Mesodermal cell (in vitro differentiated cells): ENCODE measurements around the gene POF1B.
A peak's percentile ranks its signal among the peaks of the same experiment; 100 is the strongest.
"Not testable (repeated sequence)": the region's sequence is repeated elsewhere in the genome, so short reads cannot be mapped to it uniquely, and the experiment has no call there.

Experiments used
- H3K27ac ChIP-seq: 2 replicates; pipeline ENCODE4 v1.7.0; 2013; ENCODE audit warnings: mild to moderate bottlenecking, low read depth, low read length, moderate library complexity; ENCODE audit not compliant: severe bottlenecking
- H3K36me3 ChIP-seq: 2 replicates; pipeline ENCODE4 v1.7.1; 2013; ENCODE audit warnings: mild to moderate bottlenecking, low read length, moderate library complexity; ENCODE audit not compliant: control insufficient read depth, insufficient read depth
- H3K4me1 ChIP-seq: one replicate; pipeline ENCODE4 v1.7.1; 2013; ENCODE audit warnings: mild to moderate bottlenecking, low read length; ENCODE audit not compliant: insufficient read depth, control insufficient read depth, poor library complexity, severe bottlenecking
- H3K4me3 ChIP-seq: 2 replicates; pipeline ENCODE4 v1.7.0; 2013; ENCODE audit warnings: low read length, control low read depth, mild to moderate bottlenecking; ENCODE audit not compliant: insufficient read depth, poor library complexity, severe bottlenecking; ENCODE audit errors: extremely low read depth
- H3K9me3 ChIP-seq: 2 replicates; pipeline ENCODE4 v1.7.1; 2013; ENCODE audit warnings: mild to moderate bottlenecking, low read length, moderate library complexity; ENCODE audit not compliant: control insufficient read depth
- WGBS, 2 experiments: methylation state at CpG; one replicate each; pipeline ENCODE4 v1.1.5; 2013; ENCODE audit warnings: missing lambda C conversion rate in 2 of 2; ENCODE audit not compliant: insufficient coverage in 2 of 2; 5-methylcytosine and 5-hydroxymethylcytosine counted together

POF1B gene

GRCh38 chrX:85345523-85345922 lies 33.9 kb downstream of the POF1B start:
- Histone ChIP-seq H3K4me3 (no peak overlapping the region), H3K27ac (no peak overlapping the region), H3K36me3 (no peaks in the 10 kb centered on the region), H3K4me1 (no peaks in the 10 kb centered on the region), H3K9me3 (no peaks in the 10 kb centered on the region)
- no CpG with 5 or more reads among the region's 2 CpGs for WGBS, 2 experiments

DNA sequence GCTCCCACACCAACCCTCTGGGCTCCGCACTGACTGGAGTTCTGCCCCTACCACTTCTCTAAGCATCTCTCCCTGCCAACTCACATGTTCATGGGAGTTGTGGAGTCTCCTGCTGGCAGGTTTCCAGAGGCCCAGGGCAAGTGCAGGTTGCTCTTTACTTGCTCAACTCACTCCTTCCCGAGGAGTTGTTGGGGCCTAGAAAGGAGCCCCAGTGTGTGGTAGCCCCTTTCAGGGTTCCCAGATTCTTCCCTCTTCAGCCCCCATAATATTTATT lies 52.5 kb downstream of the POF1B start:
- 100% methylated on average over 1 of the region's 2 CpGs; no CpG with 5 or more reads in 1 of the 2 experiments for WGBS, 2 experiments
- Histone ChIP-seq H3K27ac (no peak overlapping the region), H3K4me1 (no peaks in the 10 kb centered on the region), H3K9me3 (no peaks in the 10 kb centered on the region), H3K4me3 (no peak overlapping the region), H3K36me3 (no peaks in the 10 kb centered on the region)

- Histone ChIP-seq H3K27ac (no peak overlapping the region), H3K36me3 (no peaks in the 10 kb centered on the region), H3K4me3 (no peak overlapping the region), H3K4me1 (no peaks in the 10 kb centered on the region), H3K9me3 (no peaks in the 10 kb centered on the region)
- WGBS, 2 experiments: 93 to 98% methylated on average over 10 to 13 of the region's 29 CpGs
Measured at GRCh38 chrX:85326234-85327059, 53.0 kb downstream of the POF1B start.

- H3K27ac ChIP-seq, H3K9me3 ChIP-seq, H3K4me1 ChIP-seq, H3K4me3 ChIP-seq, H3K36me3 ChIP-seq: not testable (repeated sequence)
- no CpG with 5 or more reads among the region's 2 CpGs for WGBS, 2 experiments
Measured at GRCh38 chrX:85311348-85311747, 68.1 kb downstream of the POF1B start.

DNA sequence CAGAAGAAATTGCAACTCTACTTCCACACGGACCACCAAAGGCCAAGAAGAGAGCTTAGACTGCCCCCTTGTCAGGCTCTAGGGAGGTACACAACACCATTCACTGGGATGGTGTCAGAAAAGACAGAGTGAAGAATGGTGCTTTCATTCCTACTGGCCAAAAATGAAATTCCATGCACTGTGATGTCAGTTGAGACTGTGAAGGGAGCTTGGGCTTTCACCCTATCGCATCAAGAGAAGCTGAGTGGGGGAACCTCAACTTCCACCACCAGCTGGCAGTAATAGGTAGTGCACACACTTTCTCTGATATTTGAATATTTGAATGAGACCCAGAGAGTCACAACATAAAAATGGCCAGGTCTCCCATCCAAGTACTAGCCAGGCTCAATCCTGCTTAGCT lies 69.7 kb downstream of the POF1B start:
- Histone ChIP-seq H3K36me3 (no peaks in the 10 kb centered on the region), H3K9me3 (no peaks in the 10 kb centered on the region), H3K27ac (no peak overlapping the region), H3K4me1 (no peaks in the 10 kb centered on the region), H3K4me3 (no peak overlapping the region)
- 100% methylated on average over 1 of the region's 2 CpGs; no CpG with 5 or more reads in 1 of the 2 experiments for WGBS, 2 experiments

DNA sequence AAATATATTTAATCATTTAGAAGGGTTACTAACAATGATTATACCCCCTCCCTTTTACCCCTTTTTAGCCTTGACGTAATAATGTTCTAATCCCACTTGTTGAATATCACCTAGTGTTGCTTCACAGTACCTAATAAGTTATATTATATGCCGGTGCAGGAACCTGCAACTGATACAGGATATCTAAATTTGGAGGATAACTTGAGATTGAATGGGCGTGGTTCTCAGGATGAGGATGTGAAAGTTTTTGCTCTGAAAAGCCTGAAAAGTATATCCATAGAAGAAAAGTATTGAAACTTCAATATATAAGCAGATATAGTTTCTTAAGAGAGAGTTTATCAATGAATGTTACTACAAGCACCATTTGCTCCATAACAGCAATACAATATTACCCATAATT lies 75.9 kb downstream of the POF1B start:
- no peaks in the 10 kb centered on the region for H3K36me3 ChIP-seq
- no peak overlapping the region for H3K4me3 ChIP-seq
- no peaks in the 10 kb centered on the region for H3K9me3 ChIP-seq
- H3K27ac ChIP-seq: no peak overlapping the region
- no CpG with 5 or more reads among the region's 3 CpGs for WGBS, 2 experiments
- H3K4me1 ChIP-seq: no peaks in the 10 kb centered on the region

DNA sequence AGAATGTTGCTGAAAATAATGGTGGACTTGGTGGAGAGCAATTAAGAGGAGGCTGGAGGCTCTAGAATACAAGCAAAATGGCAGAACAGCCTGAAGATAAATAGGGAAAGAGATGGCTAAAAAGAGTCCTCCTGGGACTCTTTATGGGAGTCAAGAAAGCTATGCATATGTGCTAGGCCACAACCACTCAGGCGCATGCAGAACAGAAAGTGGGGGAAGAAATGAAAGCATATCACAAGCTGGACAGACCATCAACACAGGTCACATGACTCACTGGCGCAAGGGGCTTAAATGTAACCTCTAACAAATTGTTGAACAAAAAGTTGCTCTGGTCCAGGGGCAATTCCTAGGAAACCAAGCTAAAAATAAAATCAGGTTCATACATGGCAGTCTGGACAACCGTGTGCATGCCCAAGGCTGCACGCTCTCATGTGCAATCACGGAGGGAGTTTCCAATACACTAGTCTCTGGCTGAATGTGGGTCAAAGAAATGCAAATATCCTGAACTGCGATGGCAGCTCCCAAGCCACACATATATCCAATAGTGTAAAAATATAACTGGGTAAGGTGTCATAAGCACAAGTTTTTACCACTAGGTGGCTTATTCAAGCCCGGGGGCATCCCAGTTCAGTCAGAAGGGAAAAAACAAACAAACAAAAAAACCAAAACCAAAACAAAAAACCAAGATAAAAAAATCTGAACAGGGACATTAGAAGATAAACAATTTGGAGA lies 90.3 kb downstream of the POF1B start:
- Histone ChIP-seq H3K9me3 (no peaks in the 10 kb centered on the region), H3K27ac (no peak overlapping the region), H3K36me3 (no peaks in the 10 kb centered on the region), H3K4me3 (no peak overlapping the region), H3K4me1 (no peaks in the 10 kb centered on the region)
- 73 to 100% methylated on average over 1 to 2 of the region's 7 CpGs for WGBS, 2 experiments

DNA sequence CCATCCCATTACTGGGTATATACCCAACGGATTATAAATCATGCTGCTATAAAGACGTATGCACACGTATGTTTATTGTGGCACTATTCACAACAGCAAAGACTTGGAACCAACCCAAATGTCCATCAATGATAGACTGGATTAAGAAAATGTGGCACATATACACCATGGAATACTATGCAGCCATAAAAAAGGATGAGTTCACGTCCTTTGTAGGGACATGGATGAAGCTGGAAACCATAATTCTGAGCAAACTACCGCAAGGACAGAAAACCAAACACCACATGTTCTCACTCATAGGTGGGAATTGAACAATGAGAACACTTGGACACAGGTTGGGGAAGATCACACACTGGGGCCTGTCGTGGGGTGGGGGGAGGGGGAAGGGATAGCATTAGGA lies 94.2 kb downstream of the POF1B start:
- not testable (repeated sequence) for H3K4me1 ChIP-seq, H3K36me3 ChIP-seq, H3K4me3 ChIP-seq, H3K27ac ChIP-seq, H3K9me3 ChIP-seq
- WGBS, 2 experiments: no CpG with 5 or more reads among the region's 6 CpGs

DNA sequence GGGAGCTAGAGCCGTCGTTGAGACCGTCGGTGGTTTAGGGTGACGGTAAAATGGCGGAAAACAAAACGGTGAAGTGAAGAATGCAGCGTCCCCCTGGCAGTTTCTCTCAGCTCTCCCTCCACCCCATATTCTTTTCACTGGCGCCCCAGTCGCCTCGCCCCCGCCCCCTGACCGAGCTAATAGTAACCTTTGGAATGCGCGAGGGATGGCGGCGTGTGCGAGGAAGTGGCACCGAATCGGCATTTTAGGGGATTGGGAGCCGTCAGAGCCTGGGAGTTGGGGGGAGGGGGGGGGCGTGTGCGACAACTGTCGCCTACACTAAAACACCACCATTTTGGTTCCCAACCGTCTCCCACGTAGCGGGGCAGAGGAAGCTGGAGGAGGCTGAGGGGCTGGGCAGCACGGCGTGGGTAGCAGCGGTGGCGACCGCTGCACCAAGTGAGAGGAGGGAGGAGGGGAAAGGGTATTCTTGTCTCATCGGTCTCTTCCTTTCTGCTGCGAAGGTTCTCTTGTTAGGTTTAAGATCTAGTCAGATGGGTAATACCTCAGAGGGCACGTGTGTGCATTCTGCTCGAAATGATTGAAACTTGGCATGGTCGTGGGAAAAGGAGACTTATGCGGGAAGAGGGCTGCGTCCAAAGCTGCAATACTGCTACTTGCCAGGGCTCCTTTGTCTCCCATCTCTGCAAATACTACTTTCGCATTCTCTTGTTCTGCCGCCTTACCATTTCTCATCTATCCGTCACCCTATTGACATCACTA lies 134.8 kb downstream of the POF1B start:
- peak overlapping the region; percentile 63 for H3K4me3 ChIP-seq
- peak overlapping the region; percentile 97 for H3K27ac ChIP-seq
- peaks cover 3% of the 10 kb centered on the region for H3K36me3 ChIP-seq
- no peaks in the 10 kb centered on the region for H3K4me1 ChIP-seq
- H3K9me3 ChIP-seq: no peaks in the 10 kb centered on the region
- WGBS, 2 experiments: no CpG with 5 or more reads among the region's 42 CpGs

- 0% methylated on average over 5 to 6 of the region's 65 CpGs for WGBS, 2 experiments
- no peaks in the 10 kb centered on the region for H3K9me3 ChIP-seq
- H3K4me3 ChIP-seq: peak within 1 kb of the TSS; percentile 63
- H3K27ac ChIP-seq: peak within 1 kb of the TSS; percentile 97
- no peaks in the 10 kb centered on the region for H3K4me1 ChIP-seq
- peaks cover 3% of the 10 kb centered on the region for H3K36me3 ChIP-seq
Measured at GRCh38 chrX:85243761-85244449, 135.6 kb downstream of the POF1B start, which contains the start of the genes SATL1 and ZNF711. Gene SATL1, minus strand, starts transcription at chrX:85243779. Its CDS starts 134,811 bp downstream, at chrX:85108968. Gene ZNF711, plus strand, starts transcription at chrX:85243991. Its CDS starts 3,582 bp downstream, at chrX:85247573.
